ENCODE measurements around the gene COX8A.
"Not testable (repeated sequence)": the region's sequence is repeated elsewhere in the genome, so short reads cannot be mapped to it uniquely, and the experiment has no call there.

The COX8A gene

DNA sequence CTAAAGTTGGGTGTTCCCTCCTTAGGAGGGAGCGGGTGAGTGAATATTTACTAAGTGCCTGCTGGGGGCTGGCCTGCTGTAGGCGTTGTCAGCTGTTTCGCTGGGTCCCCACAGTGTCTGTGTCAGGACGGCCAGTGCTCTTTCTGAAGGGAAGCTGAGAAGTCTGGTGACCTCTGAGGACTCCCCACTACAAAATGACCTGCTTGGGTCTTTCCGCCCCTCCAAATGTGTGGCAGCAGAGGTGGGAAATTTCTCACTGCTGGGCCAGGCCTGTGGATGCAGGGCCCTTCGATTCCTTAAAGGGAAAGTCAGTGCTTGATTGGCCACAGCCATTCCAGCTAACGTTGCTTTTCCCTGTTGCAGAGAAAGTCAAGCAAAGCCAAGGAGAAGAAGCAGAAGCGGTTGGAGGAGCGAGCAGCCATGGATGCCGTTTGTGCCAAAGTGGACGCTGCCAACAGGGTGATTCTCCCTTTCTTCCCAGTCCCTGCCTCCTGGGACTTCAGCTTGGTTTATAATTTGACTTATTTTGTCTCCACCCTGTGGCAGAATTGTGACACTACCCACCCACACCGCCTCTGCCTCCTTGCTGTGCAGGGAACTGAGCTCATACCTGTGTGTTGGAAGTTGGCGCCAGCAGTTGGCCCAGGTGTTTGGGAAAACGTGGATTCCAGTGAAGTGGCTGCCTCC lies 28.8 kb upstream of the COX8A start:
- TF ChIP-seq, protein P1, sequence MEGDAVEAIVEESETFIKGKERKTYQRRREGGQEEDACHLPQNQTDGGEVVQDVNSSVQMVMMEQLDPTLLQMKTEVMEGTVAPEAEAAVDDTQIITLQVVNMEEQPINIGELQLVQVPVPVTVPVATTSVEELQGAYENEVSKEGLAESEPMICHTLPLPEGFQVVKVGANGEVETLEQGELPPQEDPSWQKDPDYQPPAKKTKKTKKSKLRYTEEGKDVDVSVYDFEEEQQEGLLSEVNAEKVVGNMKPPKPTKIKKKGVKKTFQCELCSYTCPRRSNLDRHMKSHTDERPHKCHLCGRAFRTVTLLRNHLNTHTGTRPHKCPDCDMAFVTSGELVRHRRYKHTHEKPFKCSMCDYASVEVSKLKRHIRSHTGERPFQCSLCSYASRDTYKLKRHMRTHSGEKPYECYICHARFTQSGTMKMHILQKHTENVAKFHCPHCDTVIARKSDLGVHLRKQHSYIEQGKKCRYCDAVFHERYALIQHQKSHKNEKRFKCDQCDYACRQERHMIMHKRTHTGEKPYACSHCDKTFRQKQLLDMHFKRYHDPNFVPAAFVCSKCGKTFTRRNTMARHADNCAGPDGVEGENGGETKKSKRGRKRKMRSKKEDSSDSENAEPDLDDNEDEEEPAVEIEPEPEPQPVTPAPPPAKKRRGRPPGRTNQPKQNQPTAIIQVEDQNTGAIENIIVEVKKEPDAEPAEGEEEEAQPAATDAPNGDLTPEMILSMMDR (IDR thresholded peaks at IDR 0.05; ENCODE audit: control insufficient read depth, insufficient read depth, low read depth, low read length, missing control alignments), result peak; percentile 68
- H3K4me3 ChIP-seq (ENCODE audit: control insufficient read depth, low read depth, low read length), result no peak overlapping the region
- peak; percentile 39 for DNase-seq (ENCODE audit: low read depth)

DNA sequence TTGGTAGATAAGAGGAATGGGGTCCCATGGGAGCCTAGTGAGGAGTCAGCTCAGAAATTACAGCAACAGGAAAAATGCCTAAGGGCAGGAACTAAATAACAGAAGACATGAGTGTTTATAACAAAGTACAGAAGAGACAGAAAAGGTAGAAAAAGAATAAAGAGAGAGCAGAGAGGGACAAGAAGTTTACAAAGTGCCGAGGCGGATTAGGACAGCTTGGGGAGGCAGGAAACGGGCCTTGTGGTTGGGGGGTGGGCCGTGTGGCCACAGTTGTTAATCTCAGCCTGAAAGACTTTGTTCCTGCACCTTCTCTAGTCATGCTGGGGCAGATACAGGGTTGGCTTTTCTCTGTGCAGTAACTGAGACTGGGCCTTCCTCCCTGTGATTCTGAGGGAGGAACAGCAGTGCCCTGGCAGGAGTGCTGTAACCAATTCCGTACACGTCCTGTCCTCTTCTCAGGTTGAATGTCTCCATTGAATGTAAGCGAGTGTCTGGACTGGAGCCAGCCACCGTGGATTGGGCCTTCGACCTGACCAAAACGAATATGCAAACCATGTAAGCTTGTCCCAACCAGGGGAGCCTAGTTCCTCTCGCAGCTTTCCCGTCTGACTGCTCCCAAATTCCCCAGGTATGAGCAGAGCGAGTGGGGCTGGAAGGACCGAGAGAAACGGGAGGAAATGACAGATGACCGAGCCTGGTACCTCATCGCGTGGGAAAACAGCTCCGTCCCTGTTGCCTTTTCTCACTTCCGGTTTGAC lies 22.5 kb upstream of the COX8A start:
- TF ChIP-seq, protein P1 (IDR thresholded peaks at IDR 0.05; ENCODE audit: control insufficient read depth, insufficient read depth, low read depth, low read length, missing control alignments), result no peak
- DNase-seq (ENCODE audit: low read depth), result no peak
- no peak overlapping the region for H3K4me3 ChIP-seq (ENCODE audit: control insufficient read depth, low read depth, low read length)

GRCh38 chr11:63952570-63952969 lies 21.9 kb upstream of the COX8A start:
- no peak overlapping the region for H3K4me3 ChIP-seq (ENCODE audit: control insufficient read depth, low read depth, low read length)
- TF ChIP-seq, protein P1 (IDR thresholded peaks at IDR 0.05; ENCODE audit: control insufficient read depth, insufficient read depth, low read depth, low read length, missing control alignments), result no peak
- no peak for DNase-seq (ENCODE audit: low read depth)

- no peak overlapping the region for H3K4me3 ChIP-seq (ENCODE audit: control insufficient read depth, low read depth, low read length)
- no peak for DNase-seq (ENCODE audit: low read depth)
- TF ChIP-seq, protein P1 (IDR thresholded peaks at IDR 0.05; ENCODE audit: control insufficient read depth, insufficient read depth, low read depth, low read length, missing control alignments), result no peak
Measured at GRCh38 chr11:63958008-63958407, 16.4 kb upstream of the COX8A start.

DNA sequence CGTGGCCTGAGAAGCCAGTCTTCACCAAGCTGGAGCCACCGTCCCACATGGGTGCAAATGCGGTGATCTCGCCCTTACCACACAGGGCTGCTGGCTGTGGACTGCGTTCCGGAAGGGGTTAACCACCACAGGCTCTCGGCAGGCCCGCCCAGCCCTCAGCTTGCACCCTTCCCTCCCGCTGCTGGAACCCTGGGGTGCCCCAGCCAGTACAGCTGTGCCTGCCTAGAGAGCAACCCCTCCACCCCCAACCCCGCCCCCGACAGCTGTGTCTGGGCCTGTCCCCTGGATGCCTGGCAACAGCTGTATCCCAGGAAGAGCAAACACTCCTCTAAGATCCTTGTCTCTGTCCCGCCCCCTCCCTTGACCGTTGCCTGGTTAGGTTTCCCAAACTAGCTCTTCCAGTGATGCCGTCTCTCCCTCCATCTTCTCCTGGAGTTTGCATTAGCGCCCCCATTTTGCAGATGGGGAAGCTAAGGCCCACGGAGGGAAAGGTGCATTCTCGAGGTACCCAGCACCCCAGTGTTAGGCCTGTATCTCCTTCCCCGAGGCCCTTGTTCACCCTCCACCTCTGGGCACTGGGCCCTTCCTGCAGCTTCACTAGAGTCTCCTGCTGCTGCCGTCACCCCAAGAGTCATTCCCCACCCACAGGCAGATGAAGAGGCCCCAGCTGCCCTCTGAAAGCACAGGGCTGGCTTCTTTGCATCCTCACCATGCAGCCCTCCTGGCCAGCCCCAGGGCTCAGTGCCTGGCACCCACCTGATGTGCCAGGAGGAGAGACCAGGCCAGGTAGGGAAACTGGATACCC lies 12.6 kb upstream of the COX8A start:
- no peak for DNase-seq (ENCODE audit: low read depth)
- TF ChIP-seq, protein P1 (IDR thresholded peaks at IDR 0.05; ENCODE audit: control insufficient read depth, insufficient read depth, low read depth, low read length, missing control alignments), result no peak
- no peak overlapping the region for H3K4me3 ChIP-seq (ENCODE audit: control insufficient read depth, low read depth, low read length)

DNA sequence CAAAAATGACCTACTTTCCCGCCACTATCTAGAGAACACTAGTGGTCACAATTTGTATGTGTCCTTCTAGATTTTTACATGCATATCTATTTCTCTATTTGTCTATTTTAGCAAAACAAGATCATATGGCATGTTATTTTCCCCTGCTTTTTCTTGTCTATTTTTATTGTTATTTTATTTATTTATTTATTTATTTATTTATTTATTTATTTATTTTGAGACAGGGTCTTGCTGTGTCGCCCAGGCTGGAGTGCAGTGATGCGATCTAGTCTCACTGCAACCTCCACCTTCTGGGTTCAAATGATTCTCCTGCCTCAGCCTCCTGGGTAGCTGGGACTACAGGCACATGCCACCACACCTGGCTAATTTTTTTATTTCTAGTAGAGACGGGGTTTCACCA lies 10.5 kb upstream of the COX8A start:
- DNase-seq (ENCODE audit: low read depth); H3K4me3 ChIP-seq (ENCODE audit: control insufficient read depth, low read depth, low read length): not testable (repeated sequence)

Data from AG09309 (cell line).